Retinal pigment epithelial cell (primary cell): ENCODE data around the gene IPO11.

Experiments
- DNase-seq: peaks from one replicate; pipeline ENCODE4 v3.0.0-alpha.2; 2010; ENCODE audit warnings: low read depth
- H3K4me3 ChIP-seq: 2 replicates; pipeline ENCODE4 v1.5.1; 2011; ENCODE audit warnings: mild to moderate bottlenecking, low read length, control low read depth, moderate library complexity
- CTCF ChIP-seq: conservative IDR thresholded peaks from 2 replicates; pipeline ENCODE4 v1.5.1; 2011; ENCODE audit warnings: low read depth, low read length, control low read depth, inconsistent platforms

Gene IPO11

DNA sequence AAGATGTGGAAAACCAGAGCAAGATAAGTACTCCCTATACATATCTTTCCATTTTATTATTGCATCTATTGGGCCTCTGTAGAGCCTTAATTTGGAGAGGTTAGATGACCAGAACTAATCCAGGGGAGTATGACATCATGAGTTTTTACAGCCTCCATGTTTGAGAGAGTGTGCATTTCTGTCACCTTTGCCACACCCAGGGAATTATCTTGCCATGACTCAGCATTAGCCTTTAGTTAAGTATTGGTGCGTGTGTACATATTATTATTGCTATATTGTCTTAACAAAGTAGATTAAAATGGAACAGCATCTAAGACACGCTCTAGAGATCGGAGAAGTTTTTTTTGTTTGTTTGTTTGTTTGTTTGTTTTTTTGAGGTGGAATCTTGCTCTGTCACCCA is 36.5 kb upstream of the IPO11 start:
- no peak overlapping the region for H3K4me3 ChIP-seq
- no peak for TF ChIP-seq CTCF
- DNase-seq = no peak

- no peak for TF ChIP-seq CTCF
- H3K4me3 ChIP-seq = no peak overlapping the region
- no peak for DNase-seq
These were observed 27.4 kb upstream of the IPO11 start for GRCh38 chr5:62385131-62385530.

GRCh38 chr5:62385816-62386400 is 26.7 kb upstream of the IPO11 start:
- TF ChIP-seq CTCF = no peak
- H3K4me3 ChIP-seq = no peak overlapping the region
- no peak for DNase-seq

DNA sequence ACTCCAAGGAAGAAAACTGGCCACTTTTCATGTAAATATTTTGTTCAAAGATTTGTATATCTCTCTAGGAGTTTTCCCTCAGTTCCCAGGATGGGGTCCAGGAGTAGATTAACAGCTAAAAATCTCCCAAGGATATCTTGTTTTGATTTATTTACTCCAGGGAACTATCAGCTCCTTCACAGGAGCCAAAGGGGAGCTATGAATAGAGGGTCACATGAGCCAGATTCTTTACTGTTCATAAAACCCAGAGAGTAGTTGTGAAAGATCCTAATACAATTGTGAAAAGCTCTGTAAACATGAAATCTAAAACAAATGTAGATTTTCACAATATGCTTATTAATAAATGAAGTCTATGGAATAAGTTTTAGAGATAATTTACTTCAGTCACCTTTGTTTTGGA is 25.7 kb upstream of the IPO11 start:
- no peak for TF ChIP-seq CTCF
- no peak for DNase-seq
- H3K4me3 ChIP-seq = no peak overlapping the region

DNA sequence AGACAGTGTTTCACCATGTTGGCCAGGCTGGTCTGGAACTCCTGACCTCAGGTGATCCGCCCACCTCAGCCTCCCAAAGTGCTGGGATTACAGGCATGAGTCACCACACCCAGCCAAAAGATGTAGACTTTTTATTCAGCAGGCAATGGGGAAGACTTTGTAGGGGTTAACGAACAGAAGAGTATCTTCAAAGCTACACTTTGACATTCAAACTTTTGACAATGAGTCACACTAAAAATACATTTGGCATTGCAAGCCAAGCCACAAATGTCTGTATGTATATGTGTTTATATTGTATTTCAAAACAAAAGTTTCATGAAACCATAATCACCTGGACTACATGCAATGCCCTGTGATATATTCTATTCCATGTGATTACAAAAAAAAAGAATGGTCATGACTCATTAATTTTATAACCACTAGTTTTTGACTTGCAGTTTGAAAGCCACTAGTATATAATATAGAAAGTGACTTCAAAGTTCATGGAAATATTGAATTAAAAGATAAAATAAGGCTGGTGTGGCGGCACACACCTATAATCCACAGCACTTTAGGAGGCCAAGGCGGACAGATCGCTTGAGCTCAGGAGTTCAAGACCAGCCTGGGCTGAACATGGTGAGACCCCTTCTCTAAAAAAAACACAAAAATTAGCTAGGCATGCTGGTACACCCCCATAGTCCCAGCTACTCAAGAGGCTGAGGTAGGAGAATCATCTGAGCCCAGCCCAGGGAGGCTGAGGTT is 17.2 kb upstream of the IPO11 start:
- TF ChIP-seq CTCF = no peak
- no peak for DNase-seq
- H3K4me3 ChIP-seq = no peak overlapping the region

DNA sequence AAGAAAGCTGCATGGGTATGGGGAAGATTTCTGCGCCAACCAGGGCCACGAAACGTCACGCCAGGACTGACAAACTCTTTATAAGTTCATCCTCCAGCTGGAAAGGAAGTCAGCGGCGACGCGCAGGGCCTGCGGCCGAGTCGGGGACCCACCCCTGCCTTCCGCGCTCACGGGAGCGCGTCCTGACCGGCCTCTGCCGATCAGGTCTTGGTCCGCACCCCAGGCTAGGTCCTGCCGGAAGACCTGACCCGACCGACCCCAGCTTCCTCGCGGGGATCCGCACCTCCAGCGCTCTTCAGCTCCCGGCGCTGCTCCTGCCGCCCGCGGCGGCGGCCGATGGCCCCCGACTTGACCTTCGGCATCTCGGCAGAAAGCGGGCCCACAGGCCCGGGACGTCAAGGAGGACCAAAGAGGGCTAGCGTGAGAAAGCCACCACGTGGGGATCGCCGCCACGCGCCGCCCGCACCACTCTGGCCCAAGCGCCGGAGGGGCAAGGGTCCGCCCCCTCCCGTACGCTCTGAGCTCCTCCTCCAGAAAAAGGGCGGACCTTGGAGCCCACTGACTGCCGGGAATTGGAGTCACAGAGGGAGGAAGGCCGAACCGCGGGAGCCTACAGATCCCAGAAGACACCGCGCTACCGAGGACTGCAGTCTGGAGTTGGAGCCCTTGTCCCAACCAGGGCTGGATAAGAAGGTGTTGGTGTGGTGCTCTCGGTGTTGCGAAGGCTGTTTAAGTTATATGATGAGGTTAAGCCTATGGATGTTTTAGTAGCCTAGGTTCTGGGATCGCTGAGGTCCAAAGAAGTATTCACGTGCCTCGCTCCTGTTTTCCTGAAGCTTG is 8.9 kb upstream of the IPO11 start, which contains the start of gene DIMT1:
DIMT1 (minus strand) TSS at position 495 of the 840 bp plus-strand sequence; CDS start at position 362, 133 bp downstream.
- H3K4me3 ChIP-seq = peak within 1 kb of the TSS; percentile 87
- peak; percentile 97 for DNase-seq
- TF ChIP-seq CTCF = no peak
